K562 (cell line): Measurements from ENCODE around the gene PDE6C. TPM values are rescaled to one million over a fixed set of nuclear protein-coding genes. Genes with fewer than 3 reads are reported as not detected.

Source experiments
- ATAC-seq: fragments of 200-7000 bp; cut with Tn5 transposase; 3 replicates; pipeline ENCODE4 v1.9.1; 2020; ENCODE audit warnings: moderate library complexity
- BruUV-seq: library from RNA; stranded (reverse); fragments of 400-500 nt; replicated peaks from 2 replicates; lab custom pipeline; 2021; lab: Mats Ljungman, UMichigan
- CTCF ChIA-PET: fragments of 300-600 bp; formaldehyde crosslinking; extraction: SDS; loops from one replicate; lab custom pipeline; 2021; ENCODE audit warnings: low intra/inter-chr PET ratio; lab: Yijun Ruan, JAX
- POLR2A ChIA-PET: fragments of 300-600, 350-650 bp; sonication (Branson Sonifier 250); formaldehyde crosslinking; extraction: SDS; loops from one replicate; lab custom pipeline; 2021; ENCODE audit warnings: antibody characterized with exemption, inconsistent platforms; lab: Yijun Ruan, JAX
- DNase-seq, 4 experiments: peaks; one replicate each; pipeline versions ENCODE4 v3.0.0 to v3.0.0-alpha.2; 2011 to 2018; ENCODE audit warnings: low spot score in 3 of 4, mixed read lengths in 3 of 4; ENCODE audit errors: extremely low read depth in 1 of 4
- FAIRE-seq: peaks from 2 replicates; lab custom pipeline; 2011; peaks lifted over from hg19 to GRCh38; lab: Jason Lieb, UNC
- H2AFZ ChIP-seq: 2 replicates; pipeline ENCODE4 v1.6.0; 2011; ENCODE audit warnings: low read depth, low read length, control low read depth, inconsistent platforms
- H3K27ac ChIP-seq: fragments of 200-600 bp; 3 replicates; pipeline ENCODE4 v1.8.0; 2011; ENCODE audit warnings: low read depth, mild to moderate bottlenecking, control low read depth, inconsistent platforms, low read length, moderate library complexity, mixed read lengths; ENCODE audit errors: extremely low read depth
- H3K27me3 ChIP-seq, 2 experiments: fragments of 300-600 bp in 1 of 2; 2 replicates in 1 of 2; 3 replicates in 1 of 2; pipeline versions ENCODE4 v1.6.0 to v1.8.0; 2011; ENCODE audit warnings: inconsistent platforms in 2 of 2, low read length in 2 of 2, mild to moderate bottlenecking in 1 of 2, mixed read lengths in 1 of 2, moderate library complexity in 1 of 2; ENCODE audit not compliant: control insufficient read depth in 2 of 2, insufficient read depth in 2 of 2
- H3K36me3 ChIP-seq: fragments of 300-600 bp; 3 replicates; pipeline ENCODE4 v1.8.0; 2011; ENCODE audit warnings: mild to moderate bottlenecking, low read length, inconsistent platforms; ENCODE audit not compliant: control insufficient read depth, insufficient read depth
- H3K4me1 ChIP-seq, 2 experiments: fragments of 200-600 bp in 1 of 2; replicated peaks in 1 of 2; 2 replicates in 1 of 2; 3 replicates in 1 of 2; pipeline versions ENCODE4 v1.5.1 to v1.8.0; 2011; ENCODE audit warnings: inconsistent platforms in 2 of 2, low read length in 2 of 2, mild to moderate bottlenecking in 1 of 2, mixed read lengths in 1 of 2, moderate library complexity in 1 of 2; ENCODE audit not compliant: control insufficient read depth in 2 of 2, insufficient read depth in 2 of 2
- H3K4me2 ChIP-seq: 2 replicates; pipeline ENCODE4 v1.6.1; 2011; ENCODE audit warnings: low read length, control low read depth, inconsistent platforms, mixed read lengths; ENCODE audit not compliant: insufficient read depth
- H3K4me3 ChIP-seq: fragments of 200-600 bp; sonication (generic), shearing (Covaris generic); 2 replicates; pipeline ENCODE4 v1.5.1; 2016; ENCODE audit warnings: control low read depth, inconsistent platforms
- H3K79me2 ChIP-seq: fragments of 200-600 bp; 3 replicates; pipeline ENCODE4 v1.8.0; 2011; ENCODE audit warnings: low read length, inconsistent platforms; ENCODE audit not compliant: control insufficient read depth, insufficient read depth
- H3K9ac ChIP-seq, 2 experiments: 2 replicates each; pipeline versions ENCODE4 v1.6.0 to v1.6.1; 2011; ENCODE audit warnings: low read depth in 2 of 2, low read length in 2 of 2, control low read depth in 1 of 2, inconsistent platforms in 1 of 2, mild to moderate bottlenecking in 1 of 2, mixed read lengths in 1 of 2; ENCODE audit not compliant: insufficient read depth in 1 of 2
- H3K9me1 ChIP-seq: one replicate; pipeline ENCODE4 v1.6.0; 2011; ENCODE audit warnings: inconsistent platforms, mild to moderate bottlenecking, low read length, moderate library complexity; ENCODE audit not compliant: control insufficient read depth, insufficient read depth
- H3K9me3 ChIP-seq: replicated peaks from 2 replicates; pipeline ENCODE4 v1.5.1; 2011; ENCODE audit warnings: low read depth, low read length, inconsistent platforms; ENCODE audit not compliant: control insufficient read depth, insufficient read depth
- H4K20me1 ChIP-seq: replicated peaks from 2 replicates; pipeline ENCODE4 v1.6.1; 2011; ENCODE audit warnings: low read length, inconsistent platforms, mixed read lengths; ENCODE audit not compliant: control insufficient read depth, insufficient read depth
- E2F5 ChIP-seq: sonication (generic); formaldehyde crosslinking; IDR thresholded peaks from 2 replicates; pipeline ENCODE4 v1.8.0; 2022; ENCODE audit warnings: mild to moderate bottlenecking, missing genetic modification reagents
- ETV1 ChIP-seq: fragments of 450-650 bp; conservative IDR thresholded peaks from 2 replicates; pipeline ENCODE4 v1.6.1; 2016; ENCODE audit warnings: missing genetic modification characterization, control low read depth, low read depth, missing compliant biosample characterization
- MEIS2 ChIP-seq: fragments of 450-650 bp; IDR thresholded peaks from 2 replicates; pipeline ENCODE4 v1.6.1; 2014; ENCODE audit warnings: mild to moderate bottlenecking; ENCODE audit not compliant: partially characterized antibody
- NRF1 ChIP-seq, 2 experiments: fragments of 450-650 bp; IDR thresholded peaks in 1 of 2; conservative IDR thresholded peaks in 1 of 2; 2 replicates each; pipeline ENCODE4 v1.6.1; 2014; ENCODE audit warnings: mild to moderate bottlenecking in 2 of 2
- PHB2 ChIP-seq: fragments of 450-650 bp; IDR thresholded peaks from 2 replicates; pipeline ENCODE4 v1.6.1; 2017; ENCODE audit warnings: low read depth
- STAT5B ChIP-seq: fragments of 250-450 bp; sonication (Bioruptor Pico); IDR thresholded peaks from 2 replicates; pipeline ENCODE4 v1.8.0; 2021; ENCODE audit warnings: mild to moderate bottlenecking, inconsistent platforms
- THRAP3 ChIP-seq: fragments of 450-650 bp; IDR thresholded peaks from 2 replicates; pipeline ENCODE4 v1.6.1; 2016; ENCODE audit warnings: mild to moderate bottlenecking, inconsistent platforms, borderline replicate concordance
- WGBS: fragments of 100-300 bp; shearing (Covaris generic); methylation state at CpG from one replicate; pipeline ENCODE4 v1.1.6; 2016; ENCODE audit warnings: low coverage, mixed read lengths; ENCODE audit not compliant: insufficient coverage; ENCODE audit errors: missing lambda C conversion rate; 5-methylcytosine and 5-hydroxymethylcytosine counted together
- in situ Hi-C: fragments of 300-500 bp; cut with MboI; formaldehyde crosslinking; loops from 4 replicates; pipeline ENCODE4 v1.15.0; 2018; ENCODE audit warnings: inconsistent platforms, mixed read lengths
- intact Hi-C: fragments of 100-400 bp; cut with micrococcal nuclease; formaldehyde crosslinking; loops from 2 replicates; pipeline ENCODE4 v1.14.2; 2022
- polyA plus RNA-seq, 8 experiments: library from polyadenylated mRNA; depleted of rRNA in 4 of 8; stranded (reverse) in 5 of 8; unstranded in 3 of 8; fragments of >200 nt; fragmentation: Nextera tagmentation in 2 of 8; fragmentation: Illumina TruSeq in 1 of 8; extraction: Ambion mirVana in 2 of 8; extraction: Trizol in 1 of 8; gene quantifications; 2 replicates each; pipeline versions ENCODE4 v1.2.1 to v1.2.3, GENCODE V29; 2011 to 2014; ENCODE audit warnings: inconsistent platforms in 1 of 8, missing spikeins in 1 of 8
- total RNA-seq, 7 experiments: library from RNA; depleted of rRNA in 6 of 7; stranded (reverse); fragments of >200 nt in 6 of 7; fragmentation: Illumina TruSeq in 2 of 7; extraction: Trizol in 2 of 7; gene quantifications; 2 replicates each; pipeline versions ENCODE4 v1.2.1 to v1.2.3, GENCODE V29; 2011 to 2021; ENCODE audit warnings: low replicate concordance in 1 of 7
- TF ChIP-seq, protein P1 (sequence below), 3 experiments: IDR thresholded peaks in 2 of 3; conservative IDR thresholded peaks in 1 of 3; 2 replicates each; pipeline ENCODE4 v1.5.1; 2011 to 2012; ENCODE audit warnings: low read length in 3 of 3, mild to moderate bottlenecking in 3 of 3, control low read depth in 2 of 3, improper control_type of control experiment in 1 of 3, inconsistent platforms in 1 of 3, low read depth in 1 of 3, mixed read lengths in 1 of 3, moderate library complexity in 1 of 3; ENCODE audit not compliant: insufficient read depth in 2 of 3

Gene PDE6C
- total and polyA plus RNA-seq, 9 of the 15 experiments (the other 6 are each of a cell fraction or from before 2014, with no cell fraction given) = not detected

DNA sequence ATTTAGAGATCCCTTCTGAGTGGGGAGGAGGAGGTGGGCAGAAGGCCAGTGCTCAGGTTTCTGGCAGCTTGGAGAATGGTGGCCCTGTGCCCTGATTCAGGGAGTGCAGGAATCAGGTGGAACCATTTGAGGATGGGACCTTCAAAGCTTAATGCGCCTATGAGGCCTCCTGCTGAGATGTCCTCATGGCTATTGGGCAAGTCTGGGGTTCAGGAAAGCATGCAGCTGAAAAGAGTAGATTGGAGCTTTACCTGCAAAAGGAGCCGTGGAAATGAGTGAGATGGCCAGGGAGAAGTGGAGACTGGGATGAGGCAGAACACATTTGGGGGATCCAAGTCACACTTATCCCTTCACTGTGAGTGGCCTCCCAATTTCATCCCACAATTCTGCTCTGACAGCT is 39.7 kb upstream of the PDE6C start (continued):
- TF ChIP-seq E2F5 (CRISPR knock-in tag) = no peak
- no peak for TF ChIP-seq THRAP3
- TF ChIP-seq, protein P1, sequence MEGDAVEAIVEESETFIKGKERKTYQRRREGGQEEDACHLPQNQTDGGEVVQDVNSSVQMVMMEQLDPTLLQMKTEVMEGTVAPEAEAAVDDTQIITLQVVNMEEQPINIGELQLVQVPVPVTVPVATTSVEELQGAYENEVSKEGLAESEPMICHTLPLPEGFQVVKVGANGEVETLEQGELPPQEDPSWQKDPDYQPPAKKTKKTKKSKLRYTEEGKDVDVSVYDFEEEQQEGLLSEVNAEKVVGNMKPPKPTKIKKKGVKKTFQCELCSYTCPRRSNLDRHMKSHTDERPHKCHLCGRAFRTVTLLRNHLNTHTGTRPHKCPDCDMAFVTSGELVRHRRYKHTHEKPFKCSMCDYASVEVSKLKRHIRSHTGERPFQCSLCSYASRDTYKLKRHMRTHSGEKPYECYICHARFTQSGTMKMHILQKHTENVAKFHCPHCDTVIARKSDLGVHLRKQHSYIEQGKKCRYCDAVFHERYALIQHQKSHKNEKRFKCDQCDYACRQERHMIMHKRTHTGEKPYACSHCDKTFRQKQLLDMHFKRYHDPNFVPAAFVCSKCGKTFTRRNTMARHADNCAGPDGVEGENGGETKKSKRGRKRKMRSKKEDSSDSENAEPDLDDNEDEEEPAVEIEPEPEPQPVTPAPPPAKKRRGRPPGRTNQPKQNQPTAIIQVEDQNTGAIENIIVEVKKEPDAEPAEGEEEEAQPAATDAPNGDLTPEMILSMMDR (IDR thresholded peaks at IDR 0.05 in 2 of 3, conservative IDR thresholded peaks at IDR 0.05 in 1 of 3; ENCODE audit: insufficient read depth in 2 of 3, low read depth in 1 of 3, low read length in 3 of 3) = no peak
- TF ChIP-seq PHB2 = no peak
- no peak for TF ChIP-seq STAT5B (CRISPR knock-in tag)
- TF ChIP-seq, all 486 proteins: peak for 0

DNA sequence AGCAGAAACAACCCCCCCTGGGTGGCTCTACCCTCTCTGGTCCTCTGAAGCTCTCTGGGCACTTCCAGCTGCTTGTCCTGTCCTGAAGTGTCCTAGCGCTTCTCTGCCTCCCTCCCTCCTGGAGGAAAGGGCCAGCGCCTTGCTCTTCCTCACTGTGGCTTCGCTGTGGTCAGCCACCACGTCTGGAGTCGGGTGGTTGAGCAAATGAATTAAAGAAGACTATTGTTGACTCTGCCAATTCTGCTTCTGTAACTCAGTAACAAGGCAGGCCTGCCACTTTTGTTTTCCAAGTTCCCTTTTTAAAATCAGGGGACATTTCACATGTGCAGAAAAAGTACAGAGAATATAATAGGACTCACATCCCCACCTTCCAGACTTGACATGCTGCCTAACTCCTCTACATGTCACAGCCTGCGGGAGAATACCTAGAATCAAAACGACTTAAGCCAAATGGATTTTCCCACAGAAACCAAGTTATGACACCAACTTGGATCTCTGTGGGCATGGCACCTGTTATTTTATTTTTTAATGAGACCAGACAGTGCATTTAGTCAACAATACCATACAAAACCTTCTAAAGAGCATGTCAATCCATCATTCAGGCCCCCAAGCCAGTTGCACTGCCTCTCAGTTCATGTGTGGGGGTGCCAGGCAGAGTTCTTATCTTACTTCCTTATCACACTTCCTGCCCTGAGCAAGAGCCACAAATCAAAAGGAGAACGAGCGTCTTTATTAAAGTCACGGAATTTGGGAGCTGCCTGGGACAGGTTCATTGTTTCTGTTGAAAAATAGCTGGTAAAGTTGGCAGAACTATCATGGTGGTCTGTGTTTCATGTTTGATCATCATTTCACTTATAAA is 39.1 kb upstream of the PDE6C start:
- WGBS = 2% methylated on average over 5 of the region's 10 CpGs
- ChIA-PET CTCF (no interaction called here), POLR2A (no interaction called here)
- Histone ChIP-seq H3K4me2 (no peak overlapping the region), H3K27me3 (peaks cover 6 to 34% of the 10 kb centered on the region in 2 experiments; a peak in 3 of 5 replicates), H3K4me3 (no peak overlapping the region), H3K4me1 (no peaks in the 10 kb centered on the region), H3K79me2 (no peaks in the 10 kb centered on the region), H2AFZ (no peak overlapping the region), H3K36me3 (no peaks in the 10 kb centered on the region), H3K9me3 (no peaks in the 10 kb centered on the region), H3K27ac (no peak overlapping the region), H4K20me1 (no peaks in the 10 kb centered on the region), H3K9me1 (no peaks in the 10 kb centered on the region), H3K9ac (no peak overlapping the region)
- ATAC-seq (no peak), DNase-seq (no peak), FAIRE-seq (no peak)
- TF ChIP-seq MEIS2 (peak; percentile 17), NRF1 (conservative IDR thresholded peaks at IDR 0.05 in 1 of 2, IDR thresholded peaks at IDR 0.05 in 1 of 2) (no peak), ETV1 (tag) (peak; percentile 54; the same call in 1 of the 2 replicates)
- intact Hi-C loops = no loop called here
- no TSS peak for BruUV-seq
- in situ Hi-C loops = no loop called here
